HEK293T (cell line): ENCODE results near the gene WIPF2.

ENCODE experiments used
- ARNT ChIP-seq: fragments of 450-650 bp; IDR thresholded peaks from 2 replicates; pipeline ENCODE4 v1.6.1; 2017; ENCODE audit warnings: mild to moderate bottlenecking
- BHLHE40 ChIP-seq: fragments of 450-650 bp; IDR thresholded peaks from 2 replicates; pipeline ENCODE4 v1.6.1; 2016; ENCODE audit warnings: mild to moderate bottlenecking, moderate library complexity, borderline replicate concordance
- FOXA1 ChIP-seq: fragments of 450-650 bp; IDR thresholded peaks from 2 replicates; pipeline ENCODE4 v1.6.1; 2016; ENCODE audit warnings: mild to moderate bottlenecking
- FOXK2 ChIP-seq: fragments of 450-650 bp; IDR thresholded peaks from 2 replicates; pipeline ENCODE4 v1.6.1; 2016; ENCODE audit warnings: mild to moderate bottlenecking
- FOXM1 ChIP-seq: fragments of 450-650 bp; IDR thresholded peaks from 2 replicates; pipeline ENCODE4 v1.6.1; 2017; ENCODE audit warnings: mild to moderate bottlenecking, borderline replicate concordance
- HDGF ChIP-seq: fragments of 450-650 bp; IDR thresholded peaks from 2 replicates; pipeline ENCODE4 v1.6.1; 2017; ENCODE audit warnings: antibody characterized with exemption, borderline replicate concordance
- L3MBTL2 ChIP-seq: fragments of 450-650 bp; conservative IDR thresholded peaks from 2 replicates; pipeline ENCODE4 v1.6.1; 2016; ENCODE audit warnings: mild to moderate bottlenecking
- LEF1 ChIP-seq: fragments of 450-650 bp; IDR thresholded peaks from 2 replicates; pipeline ENCODE4 v1.6.1; 2017; ENCODE audit warnings: mild to moderate bottlenecking, borderline replicate concordance
- NFRKB ChIP-seq: fragments of 450-650 bp; IDR thresholded peaks from 2 replicates; pipeline ENCODE4 v1.6.1; 2016; ENCODE audit warnings: mild to moderate bottlenecking, moderate library complexity
- SP1 ChIP-seq: fragments of 450-650 bp; IDR thresholded peaks from 2 replicates; pipeline ENCODE4 v1.6.1; 2017
- SUZ12 ChIP-seq: fragments of 450-650 bp; IDR thresholded peaks from 2 replicates; pipeline ENCODE4 v1.6.1; 2016; ENCODE audit warnings: mild to moderate bottlenecking
- TARDBP ChIP-seq: fragments of 450-650 bp; IDR thresholded peaks from 2 replicates; pipeline ENCODE4 v1.6.1; 2016
- ZNF384 ChIP-seq: fragments of 450-650 bp; IDR thresholded peaks from 2 replicates; pipeline ENCODE4 v1.6.1; 2016
- TF ChIP-seq, protein P1 (sequence below): fragments of 450-650 bp; IDR thresholded peaks from 2 replicates; pipeline ENCODE4 v1.6.1; 2016

- no peak for TF ChIP-seq BHLHE40
- no peak for TF ChIP-seq SP1
- TF ChIP-seq FOXA1: no peak
- TF ChIP-seq TARDBP: no peak
- no peak for TF ChIP-seq NFRKB
- no peak for TF ChIP-seq FOXK2
- TF ChIP-seq FOXM1: no peak
- TF ChIP-seq, protein P1, sequence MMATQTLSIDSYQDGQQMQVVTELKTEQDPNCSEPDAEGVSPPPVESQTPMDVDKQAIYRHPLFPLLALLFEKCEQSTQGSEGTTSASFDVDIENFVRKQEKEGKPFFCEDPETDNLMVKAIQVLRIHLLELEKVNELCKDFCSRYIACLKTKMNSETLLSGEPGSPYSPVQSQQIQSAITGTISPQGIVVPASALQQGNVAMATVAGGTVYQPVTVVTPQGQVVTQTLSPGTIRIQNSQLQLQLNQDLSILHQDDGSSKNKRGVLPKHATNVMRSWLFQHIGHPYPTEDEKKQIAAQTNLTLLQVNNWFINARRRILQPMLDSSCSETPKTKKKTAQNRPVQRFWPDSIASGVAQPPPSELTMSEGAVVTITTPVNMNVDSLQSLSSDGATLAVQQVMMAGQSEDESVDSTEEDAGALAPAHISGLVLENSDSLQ: peak; percentile 57
- TF ChIP-seq ARNT: no peak
- 0 out of 2 replicates have a peak, but pooled peaks have one; percentile 48 for TF ChIP-seq ZNF384
- TF ChIP-seq HDGF: no peak
- TF ChIP-seq L3MBTL2: no peak
- no peak for TF ChIP-seq LEF1
- TF ChIP-seq SUZ12: no peak
Observed at GRCh38 chr17:40322358-40323315, 103.5 kb downstream of the WIPF2 start.
